Liver (tissue), 9 donors: ENCODE results near the gene SLC38A10. TPM values are rescaled to one million over a fixed set of nuclear protein-coding genes. Genes with fewer than 3 reads are reported as not detected.

Experiments used
- DNase-seq: peaks from one replicate; pipeline ENCODE4 v3.0.0-alpha.2; 2017; ENCODE audit warnings: low spot score
- H3K27ac ChIP-seq, 2 donors: one replicate each; pipeline ENCODE4 v1.7.0; 2013; ENCODE audit warnings: inconsistent platforms in 2 of 2, low read length in 2 of 2, control low read depth in 1 of 2, low read depth in 1 of 2, mild to moderate bottlenecking in 1 of 2
- H3K27me3 ChIP-seq, 4 donors: one replicate each; pipeline versions ENCODE4 v1.6.1 to v1.7.0; 2013; ENCODE audit warnings: low read length in 3 of 4, inconsistent platforms in 1 of 4, mild to moderate bottlenecking in 1 of 4, moderate library complexity in 1 of 4; ENCODE audit not compliant: control insufficient read depth in 4 of 4, insufficient read depth in 4 of 4
- H3K36me3 ChIP-seq, 4 donors: one replicate each; pipeline versions ENCODE4 v1.6.1 to v1.7.0; 2013; ENCODE audit warnings: low read length in 3 of 4, mild to moderate bottlenecking in 3 of 4, low read depth in 1 of 4, moderate library complexity in 1 of 4; ENCODE audit not compliant: control insufficient read depth in 4 of 4, insufficient read depth in 3 of 4
- H3K4me1 ChIP-seq, 4 donors: one replicate each; pipeline versions ENCODE4 v1.6.1 to v1.7.0; 2013; ENCODE audit warnings: low read length in 3 of 4, mild to moderate bottlenecking in 3 of 4, moderate library complexity in 1 of 4; ENCODE audit not compliant: control insufficient read depth in 4 of 4, insufficient read depth in 4 of 4
- H3K4me3 ChIP-seq, 3 donors: one replicate each; pipeline versions ENCODE4 v1.6.1 to v1.7.0; 2013; ENCODE audit warnings: low read length in 3 of 3, control low read depth in 1 of 3, low read depth in 1 of 3, mild to moderate bottlenecking in 1 of 3
- H3K9ac ChIP-seq, 2 donors: one replicate each; pipeline ENCODE4 v1.7.0; 2013; ENCODE audit warnings: low read length in 2 of 2, mild to moderate bottlenecking in 2 of 2, moderate library complexity in 2 of 2, control low read depth in 1 of 2, low read depth in 1 of 2
- H3K9me3 ChIP-seq, 4 donors: one replicate each; pipeline versions ENCODE4 v1.6.1 to v1.7.0; 2013; ENCODE audit warnings: low read length in 3 of 4; ENCODE audit not compliant: control insufficient read depth in 4 of 4
- ATF3 ChIP-seq: IDR thresholded peaks from 2 replicates; pipeline ENCODE4 v1.6.1; 2016; ENCODE audit warnings: antibody characterized with exemption
- CTCF ChIP-seq: fragments of 150-350 bp; IDR thresholded peaks from 2 replicates; pipeline ENCODE4 v1.5.1; 2017; ENCODE audit warnings: improper control_type of control experiment, low read depth, low read length; ENCODE audit not compliant: missing input control
- EGR1 ChIP-seq, 2 donors: IDR thresholded peaks; 2 replicates each; pipeline ENCODE4 v1.6.1; 2016 to 2018; ENCODE audit warnings: antibody characterized with exemption in 2 of 2, low read depth in 2 of 2
- FOXA1 ChIP-seq: IDR thresholded peaks from 2 replicates; pipeline ENCODE4 v1.6.1; 2016; ENCODE audit warnings: antibody characterized with exemption
- FOXA2 ChIP-seq: IDR thresholded peaks from 2 replicates; pipeline ENCODE4 v1.6.1; 2016; ENCODE audit warnings: antibody characterized with exemption
- GABPA ChIP-seq, 2 donors: IDR thresholded peaks in 1 of 2; conservative IDR thresholded peaks in 1 of 2; 2 replicates each; pipeline ENCODE4 v1.6.1; 2016; ENCODE audit warnings: antibody characterized with exemption in 2 of 2, mild to moderate bottlenecking in 1 of 2, moderate library complexity in 1 of 2
- HNF4A ChIP-seq, 2 donors: conservative IDR thresholded peaks; 2 replicates each; pipeline ENCODE4 v1.6.1; 2016; ENCODE audit warnings: antibody characterized with exemption in 2 of 2, mild to moderate bottlenecking in 2 of 2
- HNF4G ChIP-seq: IDR thresholded peaks from 2 replicates; pipeline ENCODE4 v1.6.1; 2016; ENCODE audit warnings: antibody characterized with exemption
- JUND ChIP-seq, 2 donors: IDR thresholded peaks; 2 replicates each; pipeline ENCODE4 v1.6.1; 2016; ENCODE audit warnings: antibody characterized with exemption in 2 of 2
- NR2F2 ChIP-seq: IDR thresholded peaks from 2 replicates; pipeline ENCODE4 v1.6.1; 2016; ENCODE audit warnings: antibody characterized with exemption
- RAD21 ChIP-seq, 2 donors: IDR thresholded peaks; 2 replicates each; pipeline ENCODE4 v1.6.1; 2016; ENCODE audit warnings: antibody characterized with exemption in 2 of 2, mild to moderate bottlenecking in 2 of 2
- RXRA ChIP-seq, 2 donors: IDR thresholded peaks; 2 replicates each; pipeline ENCODE4 v1.6.1; 2017 to 2018; ENCODE audit warnings: antibody characterized with exemption in 2 of 2, mild to moderate bottlenecking in 1 of 2
- SP1 ChIP-seq: IDR thresholded peaks from 2 replicates; pipeline ENCODE4 v1.6.1; 2018; ENCODE audit warnings: antibody characterized with exemption, mild to moderate bottlenecking
- TAF1 ChIP-seq: conservative IDR thresholded peaks from 2 replicates; pipeline ENCODE4 v1.6.1; 2016; ENCODE audit warnings: antibody characterized with exemption, mild to moderate bottlenecking
- YY1 ChIP-seq: IDR thresholded peaks from 2 replicates; pipeline ENCODE4 v1.6.1; 2016; ENCODE audit warnings: antibody characterized with exemption, mild to moderate bottlenecking
- WGBS: extraction: QIAGEN DNeasy Blood & Tissue Kit; methylation state at CpG from one replicate; pipeline ENCODE4 v1.1.7; 2013; 5-methylcytosine and 5-hydroxymethylcytosine counted together
- polyA plus RNA-seq, 2 donors: library from polyadenylated mRNA; stranded (reverse) in 1 of 2; unstranded in 1 of 2; fragments of 200-250 nt in 1 of 2; fragments of >200 nt in 1 of 2; fragmentation: Nextera tagmentation in 1 of 2; extraction: Ambion mirVana in 1 of 2; gene quantifications; one replicate each; pipeline versions ENCODE4 v1.2.1 to v1.2.3, GENCODE V29; 2013 to 2015
- total RNA-seq, 2 donors: library from RNA; depleted of rRNA; stranded (reverse); fragments of >200 nt; gene quantifications; one replicate each; pipeline ENCODE4 v1.2.3, GENCODE V29; 2014
- TF ChIP-seq, protein P1 (sequence below): IDR thresholded peaks from 2 replicates; pipeline ENCODE4 v1.6.1; 2016; ENCODE audit warnings: antibody characterized with exemption
- TF ChIP-seq, protein P2 (sequence below): IDR thresholded peaks from 2 replicates; pipeline ENCODE4 v1.6.1; 2016; ENCODE audit warnings: antibody characterized with exemption, mild to moderate bottlenecking
- TF ChIP-seq, protein P3 (sequence below): IDR thresholded peaks from 2 replicates; pipeline ENCODE4 v1.6.1; 2016; ENCODE audit warnings: antibody characterized with exemption
- donor health status: healthy.
- donor health status: healthy.
- donor health status: healthy.
- donor health status: healthy.
- donor health status: healthy.

SLC38A10 gene
- total and polyA plus RNA-seq, 4 donors: 29.3 to 117 (median 54.7) TPM

- WGBS: 27% methylated on average over 11 of the region's 11 CpGs
- Histone ChIP-seq H3K27ac (no peak overlapping the region), H3K27me3 (no peaks in the 10 kb centered on the region), H3K9ac (peak overlapping the region in 1 of 2 donors; percentile 47), H3K4me3 (peak overlapping the region in 1 of 3 donors; percentile 46), H3K4me1 (peaks cover 10 to 25% (median 13%) of the 10 kb centered on the region in 4 donors), H3K9me3 (no peaks in the 10 kb centered on the region), H3K36me3 (no peaks in the 10 kb centered on the region)
- no peak for TF ChIP-seq JUND (IDR thresholded peaks at IDR 0.05)
- no peak for TF ChIP-seq FOXA2
- TF ChIP-seq HNF4G: no peak
- TF ChIP-seq FOXA1: no peak
- TF ChIP-seq EGR1 (IDR thresholded peaks at IDR 0.05; ENCODE audit: low read depth in 2 of 2): no peak
- no peak for TF ChIP-seq HNF4A (conservative IDR thresholded peaks at IDR 0.05)
- no peak for TF ChIP-seq SP1
- TF ChIP-seq YY1: no peak
- no peak for TF ChIP-seq ATF3
- no peak for TF ChIP-seq CTCF
- no peak for TF ChIP-seq GABPA (IDR thresholded peaks at IDR 0.05 in 1 of 2, conservative IDR thresholded peaks at IDR 0.05 in 1 of 2)
- no peak for TF ChIP-seq NR2F2
- no peak for TF ChIP-seq RAD21 (IDR thresholded peaks at IDR 0.05)
- TF ChIP-seq, protein P1, sequence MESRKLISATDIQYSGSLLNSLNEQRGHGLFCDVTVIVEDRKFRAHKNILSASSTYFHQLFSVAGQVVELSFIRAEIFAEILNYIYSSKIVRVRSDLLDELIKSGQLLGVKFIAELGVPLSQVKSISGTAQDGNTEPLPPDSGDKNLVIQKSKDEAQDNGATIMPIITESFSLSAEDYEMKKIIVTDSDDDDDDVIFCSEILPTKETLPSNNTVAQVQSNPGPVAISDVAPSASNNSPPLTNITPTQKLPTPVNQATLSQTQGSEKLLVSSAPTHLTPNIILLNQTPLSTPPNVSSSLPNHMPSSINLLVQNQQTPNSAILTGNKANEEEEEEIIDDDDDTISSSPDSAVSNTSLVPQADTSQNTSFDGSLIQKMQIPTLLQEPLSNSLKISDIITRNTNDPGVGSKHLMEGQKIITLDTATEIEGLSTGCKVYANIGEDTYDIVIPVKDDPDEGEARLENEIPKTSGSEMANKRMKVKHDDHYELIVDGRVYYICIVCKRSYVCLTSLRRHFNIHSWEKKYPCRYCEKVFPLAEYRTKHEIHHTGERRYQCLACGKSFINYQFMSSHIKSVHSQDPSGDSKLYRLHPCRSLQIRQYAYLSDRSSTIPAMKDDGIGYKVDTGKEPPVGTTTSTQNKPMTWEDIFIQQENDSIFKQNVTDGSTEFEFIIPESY: no peak
- TF ChIP-seq, protein P2, sequence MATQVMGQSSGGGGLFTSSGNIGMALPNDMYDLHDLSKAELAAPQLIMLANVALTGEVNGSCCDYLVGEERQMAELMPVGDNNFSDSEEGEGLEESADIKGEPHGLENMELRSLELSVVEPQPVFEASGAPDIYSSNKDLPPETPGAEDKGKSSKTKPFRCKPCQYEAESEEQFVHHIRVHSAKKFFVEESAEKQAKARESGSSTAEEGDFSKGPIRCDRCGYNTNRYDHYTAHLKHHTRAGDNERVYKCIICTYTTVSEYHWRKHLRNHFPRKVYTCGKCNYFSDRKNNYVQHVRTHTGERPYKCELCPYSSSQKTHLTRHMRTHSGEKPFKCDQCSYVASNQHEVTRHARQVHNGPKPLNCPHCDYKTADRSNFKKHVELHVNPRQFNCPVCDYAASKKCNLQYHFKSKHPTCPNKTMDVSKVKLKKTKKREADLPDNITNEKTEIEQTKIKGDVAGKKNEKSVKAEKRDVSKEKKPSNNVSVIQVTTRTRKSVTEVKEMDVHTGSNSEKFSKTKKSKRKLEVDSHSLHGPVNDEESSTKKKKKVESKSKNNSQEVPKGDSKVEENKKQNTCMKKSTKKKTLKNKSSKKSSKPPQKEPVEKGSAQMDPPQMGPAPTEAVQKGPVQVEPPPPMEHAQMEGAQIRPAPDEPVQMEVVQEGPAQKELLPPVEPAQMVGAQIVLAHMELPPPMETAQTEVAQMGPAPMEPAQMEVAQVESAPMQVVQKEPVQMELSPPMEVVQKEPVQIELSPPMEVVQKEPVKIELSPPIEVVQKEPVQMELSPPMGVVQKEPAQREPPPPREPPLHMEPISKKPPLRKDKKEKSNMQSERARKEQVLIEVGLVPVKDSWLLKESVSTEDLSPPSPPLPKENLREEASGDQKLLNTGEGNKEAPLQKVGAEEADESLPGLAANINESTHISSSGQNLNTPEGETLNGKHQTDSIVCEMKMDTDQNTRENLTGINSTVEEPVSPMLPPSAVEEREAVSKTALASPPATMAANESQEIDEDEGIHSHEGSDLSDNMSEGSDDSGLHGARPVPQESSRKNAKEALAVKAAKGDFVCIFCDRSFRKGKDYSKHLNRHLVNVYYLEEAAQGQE: no peak
- TF ChIP-seq, protein P3, sequence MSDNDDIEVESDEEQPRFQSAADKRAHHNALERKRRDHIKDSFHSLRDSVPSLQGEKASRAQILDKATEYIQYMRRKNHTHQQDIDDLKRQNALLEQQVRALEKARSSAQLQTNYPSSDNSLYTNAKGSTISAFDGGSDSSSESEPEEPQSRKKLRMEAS: no peak
- no peak for TF ChIP-seq RXRA (IDR thresholded peaks at IDR 0.05)
- no peak for TF ChIP-seq TAF1
- DNase-seq: no peak
Observed at GRCh38 chr17:81223762-81224130, 71.4 kb downstream of the SLC38A10 start.
